ENCODE measurements around the gene LILRB5.
A peak's percentile ranks its signal among the peaks of the same experiment; 100 is the strongest.
"Not testable (repeated sequence)": the region's sequence is repeated elsewhere in the genome, so short reads cannot be mapped to it uniquely, and the experiment has no call there.

Gene LILRB5

DNA sequence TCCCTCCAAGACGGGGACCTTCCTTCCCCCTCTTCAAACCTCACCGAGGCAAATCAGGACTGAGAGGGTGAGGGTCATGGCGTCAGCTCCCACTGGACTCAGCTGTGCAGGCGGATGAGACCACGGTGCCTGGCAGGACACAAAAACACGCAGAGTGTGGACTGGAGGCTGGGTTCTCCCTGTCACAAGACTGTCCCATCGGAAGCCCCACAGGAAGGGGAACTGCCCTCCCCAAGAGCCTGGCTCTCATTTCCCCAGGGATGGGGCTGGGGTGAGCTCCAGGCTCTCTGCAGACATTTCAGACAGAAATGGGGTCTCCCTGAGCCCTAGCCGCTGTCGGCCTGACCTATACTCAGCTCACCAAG is at the start of gene LILRB5:
LILRB5 (minus strand) TSS at position 158 of the 365 bp plus-strand sequence; CDS start at position 78, 80 bp downstream.
- no peak for DNase-seq

- DNase-seq, result no peak
These were observed 48.1 kb upstream of the LILRB5 start for GRCh38 chr19:54305141-54305540.

DNA sequence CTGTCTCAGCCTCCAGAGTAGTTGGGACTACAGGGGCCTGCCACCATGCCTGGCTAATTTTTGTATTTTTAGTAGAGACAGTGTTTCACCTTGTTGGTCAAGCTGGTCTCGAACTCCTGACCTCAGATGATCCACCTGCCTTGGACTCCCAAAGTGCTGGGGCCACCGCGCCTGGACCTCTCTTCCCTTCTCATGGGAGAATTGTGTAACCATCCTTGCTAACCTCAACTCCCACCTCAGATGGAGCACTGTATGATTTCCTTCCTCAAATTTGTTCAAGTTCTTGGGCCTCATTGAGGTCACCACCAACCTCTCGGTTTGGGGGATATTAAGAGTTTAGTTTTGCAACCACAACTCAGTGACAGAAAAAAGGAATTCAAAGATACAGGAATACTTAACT is 45.2 kb upstream of the LILRB5 start:
- DNase-seq, result peak; percentile 46

DNA sequence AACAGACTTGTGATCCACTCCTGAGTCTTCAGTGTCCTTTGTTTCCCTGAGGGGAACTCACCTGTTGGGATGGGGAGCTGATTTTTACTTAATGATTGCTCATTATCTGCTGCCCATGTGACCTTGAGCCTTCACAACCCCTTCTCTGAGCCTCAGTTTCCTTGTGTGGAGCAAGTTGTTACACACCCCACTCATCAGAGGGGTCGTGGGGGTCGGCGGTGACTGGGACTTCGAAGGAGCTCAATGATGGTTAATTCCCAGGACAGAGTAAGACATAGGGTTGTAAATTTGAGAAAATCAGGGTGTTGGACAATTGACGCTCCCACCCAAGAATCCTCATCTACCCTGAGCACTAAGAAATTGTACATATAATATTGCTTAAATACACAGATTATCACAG is 42.4 kb upstream of the LILRB5 start:
- DNase-seq, result no peak

- no peak for DNase-seq
These were observed 42.0 kb upstream of the LILRB5 start for GRCh38 chr19:54299126-54299498.

GRCh38 chr19:54298357-54299125 is 41.5 kb upstream of the LILRB5 start:
- DNase-seq, result no peak

DNA sequence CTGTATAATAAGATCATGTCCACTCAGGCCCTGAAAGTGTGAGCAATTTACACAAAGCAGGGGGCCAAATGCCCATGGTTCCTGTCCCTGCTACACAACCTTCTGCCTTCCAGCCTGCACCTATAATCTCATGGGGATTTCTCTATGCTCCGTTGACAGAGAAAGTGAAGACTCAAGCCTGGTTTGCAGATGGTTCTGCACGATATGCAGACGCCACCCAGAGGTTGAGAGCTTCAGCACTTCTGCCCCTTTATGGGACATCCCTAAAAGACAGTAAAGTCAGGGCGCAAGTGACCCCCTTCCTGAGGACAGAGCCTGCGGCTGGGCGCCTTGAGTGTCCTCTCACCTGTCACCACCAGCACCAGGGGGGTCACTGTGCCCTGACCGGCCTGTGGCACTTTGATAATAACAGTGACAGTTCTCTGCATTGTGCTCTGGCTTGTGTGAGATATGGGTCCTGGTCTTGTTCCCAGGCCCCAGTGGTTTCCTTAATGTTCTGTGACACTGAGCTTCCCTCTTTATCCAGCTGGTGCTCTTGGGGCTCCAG is 40.8 kb upstream of the LILRB5 start:
- DNase-seq, result peak; percentile 27

- DNase-seq, result no peak
These were observed 37.5 kb upstream of the LILRB5 start for GRCh38 chr19:54294539-54294938.

- DNase-seq, result not testable (repeated sequence)
These were observed 32.1 kb upstream of the LILRB5 start for GRCh38 chr19:54289160-54289559.

DNA sequence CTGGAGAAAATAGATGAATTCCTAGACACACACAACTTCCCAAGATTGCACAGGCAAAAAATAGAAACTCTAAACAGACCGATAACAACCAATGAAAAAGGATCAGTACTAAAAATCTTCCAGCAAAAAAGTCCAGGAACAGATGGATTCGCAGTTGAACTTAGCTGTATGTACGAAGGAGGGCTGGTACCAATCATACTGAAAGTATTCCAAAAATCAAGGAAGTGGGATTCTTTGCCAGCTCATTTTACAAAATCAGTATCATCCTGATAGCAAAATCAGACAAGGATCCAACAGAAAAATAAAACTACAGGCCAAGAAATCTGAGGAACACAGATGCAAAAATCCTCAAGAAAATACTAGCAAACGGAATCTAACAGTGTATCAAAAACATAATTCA is 30.4 kb upstream of the LILRB5 start:
- no peak for DNase-seq

DNA sequence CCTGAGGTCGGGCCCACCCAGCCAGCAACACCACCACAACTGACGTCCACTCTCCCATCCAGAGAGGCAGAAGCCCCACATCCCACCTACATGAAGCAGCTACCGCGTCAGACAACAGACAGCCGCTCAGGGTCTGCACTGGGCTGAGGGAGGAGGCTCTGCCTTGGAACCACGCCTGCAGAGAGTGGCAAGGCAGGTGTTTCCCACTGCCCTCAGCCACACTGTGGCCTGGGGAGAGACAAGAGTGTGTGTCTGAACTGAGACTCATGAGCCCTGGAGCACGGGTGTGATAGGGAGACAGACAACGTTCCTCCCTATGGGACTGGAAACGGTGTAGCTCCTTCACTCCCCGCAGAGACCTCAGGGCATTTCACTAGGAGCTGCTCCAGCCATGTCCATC is 29.2 kb upstream of the LILRB5 start:
- DNase-seq, result not testable (repeated sequence)

- DNase-seq, result not testable (repeated sequence)
These were observed 28.5 kb upstream of the LILRB5 start for GRCh38 chr19:54285427-54286056.

DNA sequence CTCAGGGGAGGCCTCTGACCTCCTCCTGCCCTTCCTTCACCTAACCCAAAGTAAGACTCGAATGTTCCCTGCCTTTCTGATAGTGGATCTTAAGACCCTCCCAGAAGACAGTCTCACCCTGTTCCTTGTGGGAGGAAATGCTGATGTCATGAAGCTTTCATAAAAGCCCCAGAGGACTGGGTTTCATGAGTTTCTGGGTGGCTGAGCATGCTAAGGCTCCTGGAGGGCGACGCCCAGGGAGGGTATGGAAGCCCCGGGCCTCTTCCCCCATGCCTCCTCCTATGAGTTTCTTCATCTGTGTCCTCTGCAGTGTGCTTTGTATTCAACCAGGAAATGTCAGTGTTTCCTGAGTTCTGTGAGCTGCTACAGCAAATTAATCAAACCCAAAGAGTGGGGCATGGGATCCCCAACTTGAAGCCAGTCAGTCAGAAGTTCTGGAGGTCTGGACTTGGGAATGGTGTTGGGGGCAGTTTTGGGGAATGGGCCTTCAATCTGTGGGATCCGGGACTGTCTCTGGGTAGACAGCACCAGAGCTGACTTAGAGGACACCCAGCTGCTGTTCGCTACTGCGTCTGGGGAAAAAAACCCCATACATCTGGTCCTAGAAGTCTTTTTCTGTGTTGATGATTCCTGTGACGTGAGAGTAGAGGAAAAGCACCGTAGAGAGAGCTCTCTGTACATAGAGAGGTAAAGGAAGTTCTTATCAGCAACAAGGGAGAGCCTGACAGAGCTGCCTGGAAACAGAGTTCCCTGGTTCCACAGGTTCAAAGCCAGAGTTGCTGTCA is 25.8 kb upstream of the LILRB5 start:
- peak; percentile 29 for DNase-seq

DNA sequence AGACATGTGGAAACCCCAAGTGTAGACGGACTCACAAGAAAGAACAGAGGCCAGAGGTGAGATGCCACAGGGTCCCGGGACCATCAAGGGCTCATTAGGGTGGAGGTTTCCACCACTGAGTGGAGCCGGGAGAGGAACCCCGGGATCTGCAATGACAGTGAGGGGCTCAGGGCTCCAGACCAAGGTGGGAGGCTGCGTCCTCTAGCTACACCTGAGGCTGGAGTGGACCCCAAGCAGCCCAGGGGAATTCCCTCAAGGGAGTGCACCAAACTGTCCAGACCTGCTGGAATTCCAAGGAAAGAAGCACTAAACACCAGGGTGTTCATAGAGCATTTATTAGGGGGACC is 24.6 kb upstream of the LILRB5 start:
- not testable (repeated sequence) for DNase-seq

DNA sequence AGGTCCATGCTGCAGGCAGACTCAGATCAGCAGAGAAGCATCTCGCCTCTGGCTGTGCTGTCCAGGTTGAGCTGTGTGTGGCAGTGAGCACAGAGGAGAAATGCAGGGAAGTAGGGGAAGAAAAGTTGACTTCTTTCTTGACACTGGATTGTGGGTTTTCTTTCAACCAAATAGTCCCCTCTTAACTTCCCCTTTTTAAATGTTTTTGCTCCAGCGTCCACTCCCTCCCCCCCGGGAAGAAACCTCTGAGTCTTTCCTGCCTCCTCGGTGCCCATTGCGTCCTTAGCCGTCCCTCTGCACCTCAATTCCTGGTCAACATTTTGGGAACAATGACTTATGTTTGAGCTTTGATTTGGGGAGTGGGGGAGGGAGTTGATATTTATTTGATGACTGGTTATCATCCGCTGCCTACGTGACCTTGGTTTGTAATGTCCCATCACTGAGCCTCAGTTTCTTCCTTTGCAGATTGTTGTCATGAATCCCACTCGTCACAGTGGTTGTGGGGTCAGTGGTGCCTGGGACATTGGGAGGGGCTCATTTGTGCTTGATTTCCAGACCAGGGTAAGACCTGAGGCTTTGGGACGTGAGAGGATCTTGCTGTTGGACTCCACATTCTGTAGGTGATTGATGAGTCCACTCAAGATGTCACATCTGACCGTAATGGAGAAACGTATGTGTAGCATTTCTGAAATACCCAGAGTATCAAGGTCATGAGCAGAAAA is 24.1 kb upstream of the LILRB5 start, which contains the start of gene LILRB2:
LILRB2 (minus strand) TSS at position 104 of the 722 bp plus-strand sequence. CDS start 614 bp downstream, outside the sequence.
- DNase-seq, result peak; percentile 46

GRCh38 chr19:54280441-54280840 is 23.4 kb upstream of the LILRB5 start:
- DNase-seq, result not testable (repeated sequence)

GRCh38 chr19:54280025-54280424 is 23.0 kb upstream of the LILRB5 start:
- DNase-seq, result not testable (repeated sequence)

- no peak for DNase-seq
These were observed 22.4 kb upstream of the LILRB5 start for GRCh38 chr19:54279406-54279962.

GRCh38 chr19:54278571-54279195 is 21.6 kb upstream of the LILRB5 start:
- not testable (repeated sequence) for DNase-seq

- not testable (repeated sequence) for DNase-seq
These were observed 21.0 kb upstream of the LILRB5 start for GRCh38 chr19:54278056-54278455.

DNA sequence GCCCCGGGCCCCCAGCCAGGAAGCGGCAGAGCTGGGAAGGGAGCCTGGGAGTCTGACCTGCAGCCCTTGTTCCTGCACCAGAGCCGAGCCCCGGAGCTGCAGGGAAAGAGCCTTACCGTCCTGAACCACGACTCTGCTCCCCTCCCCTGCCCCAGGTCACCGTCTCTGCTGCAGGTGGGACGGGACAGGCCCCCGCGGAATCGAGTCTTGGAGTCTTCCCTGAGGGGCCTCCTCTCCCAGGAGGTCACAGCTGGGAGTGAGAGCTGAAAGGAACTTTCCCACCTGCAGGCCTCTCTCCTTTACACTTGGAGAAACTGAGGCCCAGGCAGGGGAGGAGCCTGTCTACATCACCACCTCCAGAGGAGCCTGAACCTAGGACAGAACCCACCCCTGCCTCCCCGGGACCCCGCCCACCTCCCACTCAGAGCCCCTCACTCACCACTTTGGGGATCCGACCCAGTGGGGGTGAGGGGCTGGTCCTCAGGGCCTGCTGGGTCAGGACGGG is 20.1 kb upstream of the LILRB5 start:
- not testable (repeated sequence) for DNase-seq

- DNase-seq, result no peak
These were observed 18.9 kb upstream of the LILRB5 start for GRCh38 chr19:54275951-54276350.
